HG03139 (cell line): ENCODE measurements around the gene KLF16.
"Not testable (repeated sequence)": the region's sequence is repeated elsewhere in the genome, so short reads cannot be mapped to it uniquely, and the experiment has no call there.

ENCODE experiments used
- ATAC-seq: cut with Tn5 transposase; IDR thresholded peaks from one replicate; pipeline ENCODE4 v1.9.1; 2021; ENCODE audit not compliant: unreplicated experiment

Gene KLF16

DNA sequence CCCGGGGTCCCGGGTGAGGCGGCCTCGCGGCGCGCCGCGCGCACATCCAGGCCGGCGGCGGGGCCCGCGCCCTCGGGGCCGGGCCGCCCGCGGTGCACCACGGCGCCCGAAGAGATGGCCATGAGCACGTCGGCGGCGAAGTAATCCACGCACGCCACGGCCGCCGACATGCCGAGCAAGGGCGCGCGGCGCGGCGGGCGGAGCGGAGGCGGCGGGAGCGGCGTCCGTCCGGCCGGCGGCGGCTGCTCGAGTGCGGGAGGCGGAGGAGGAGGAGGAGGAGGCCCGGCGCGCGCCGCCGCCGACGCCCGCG, at the start of gene KLF16:
KLF16 (minus strand) TSS at position 252 of the 310 bp plus-strand sequence; CDS start at position 170, 82 bp downstream.
- no peak for ATAC-seq

DNA sequence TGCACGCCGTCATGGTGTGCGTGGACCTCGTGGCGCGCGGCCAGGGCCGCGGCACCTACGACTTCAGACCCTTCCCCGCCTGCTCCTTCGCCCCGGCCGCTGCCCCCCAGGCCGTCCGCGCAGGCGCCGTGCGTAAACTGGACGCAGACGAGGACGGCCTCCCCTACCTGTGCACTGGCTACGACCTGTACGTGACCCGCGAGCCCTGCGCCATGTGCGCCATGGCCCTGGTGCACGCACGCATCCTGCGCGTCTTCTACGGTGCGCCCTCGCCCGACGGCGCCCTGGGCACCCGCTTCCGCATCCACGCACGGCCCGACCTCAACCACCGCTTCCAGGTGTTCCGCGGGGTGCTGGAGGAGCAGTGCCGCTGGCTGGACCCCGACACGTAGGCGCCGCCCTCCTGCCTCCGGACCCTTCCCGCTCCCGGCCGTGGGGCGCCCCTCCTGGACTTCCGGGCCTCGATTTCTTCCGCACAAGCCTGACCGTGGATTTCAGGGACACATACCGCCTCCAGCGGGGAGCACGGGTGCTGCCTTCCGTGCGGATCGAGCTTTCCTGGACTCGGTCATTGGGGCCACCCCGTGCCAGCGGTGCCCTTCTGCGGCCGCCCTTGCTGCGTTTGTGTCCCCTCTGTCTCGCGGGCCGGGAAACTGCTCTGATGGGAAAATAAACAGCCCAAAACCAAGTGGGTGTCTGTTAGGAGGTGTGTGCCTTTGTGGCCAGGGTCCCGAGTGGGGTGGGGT, 49.6 kb upstream of the KLF16 start:
- ATAC-seq = no peak

DNA sequence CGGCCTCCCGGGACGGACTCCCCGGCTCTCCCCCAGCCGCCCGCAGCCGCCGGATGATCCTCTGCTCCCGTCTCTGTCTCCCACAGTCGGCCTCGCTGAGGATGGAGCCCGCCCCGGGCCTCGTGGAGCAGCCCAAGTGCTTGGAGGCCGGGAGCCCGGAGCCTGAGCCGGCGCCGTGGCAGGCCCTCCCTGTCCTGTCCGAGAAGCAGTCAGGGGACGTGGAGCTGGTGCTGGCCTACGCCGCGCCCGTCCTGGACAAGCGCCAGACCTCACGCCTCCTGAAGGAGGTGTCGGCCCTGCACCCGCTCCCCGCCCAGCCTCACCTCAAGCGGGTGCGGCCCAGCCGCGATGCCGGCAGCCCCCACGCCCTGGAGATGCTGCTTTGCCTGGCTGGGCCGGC, 48.6 kb upstream of the KLF16 start:
- ATAC-seq = no peak

DNA sequence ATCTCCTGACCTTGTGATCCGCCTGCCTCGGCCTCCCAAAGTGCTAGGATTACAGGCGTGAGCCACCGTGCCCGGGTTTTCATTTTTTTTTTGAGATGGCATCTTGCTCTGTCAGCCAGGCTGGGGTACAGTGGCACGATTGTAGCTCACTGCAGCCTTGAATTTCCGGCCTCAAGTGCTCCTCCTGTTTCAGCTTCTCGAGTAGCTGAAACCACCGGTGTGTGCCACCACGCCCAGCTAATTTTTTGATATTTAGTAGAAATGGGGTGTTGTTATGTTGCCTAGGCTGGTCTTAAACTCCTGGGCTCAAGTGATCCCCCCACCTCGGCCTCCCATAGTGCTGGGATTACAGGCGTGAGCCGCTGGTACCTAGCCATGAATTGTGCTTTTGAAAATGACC, 47.7 kb upstream of the KLF16 start:
- ATAC-seq = no peak

DNA sequence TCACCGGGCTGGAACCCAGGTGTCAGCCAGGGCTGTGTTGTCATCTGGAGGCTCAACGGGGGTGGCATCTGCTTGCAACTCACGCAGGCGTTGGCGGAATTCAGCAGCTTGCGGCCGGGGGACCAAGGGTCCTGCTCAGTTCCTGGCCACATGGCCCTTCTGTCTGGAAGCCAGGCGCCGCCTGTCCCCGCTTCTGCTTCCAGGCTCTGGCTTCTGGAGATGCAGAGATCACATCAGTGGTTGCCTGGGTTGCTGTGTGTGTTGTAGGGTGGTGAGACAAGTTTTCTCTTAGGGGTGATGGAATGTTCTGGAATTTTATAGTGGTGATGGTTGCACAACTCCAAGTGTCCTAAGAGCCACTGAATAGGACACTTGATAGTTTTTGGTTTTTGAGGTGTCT, 46.8 kb upstream of the KLF16 start:
- ATAC-seq = no peak

DNA sequence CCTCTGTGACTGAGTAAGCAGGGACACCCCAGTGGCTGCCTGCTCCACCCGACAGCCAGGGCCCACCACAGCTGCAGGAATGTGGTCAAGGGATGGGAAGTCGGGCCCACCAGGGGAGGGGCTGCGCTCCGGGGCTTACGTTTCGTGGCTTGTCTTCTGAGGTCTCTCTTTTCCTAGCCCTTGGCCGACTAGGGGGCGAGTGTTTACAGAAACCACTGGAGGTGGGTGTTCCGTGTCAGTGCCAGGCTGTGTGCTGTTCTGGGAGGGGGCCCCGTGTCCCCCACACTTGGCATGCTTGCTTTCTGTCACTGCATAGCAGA, 46.3 kb upstream of the KLF16 start:
- no peak for ATAC-seq

DNA sequence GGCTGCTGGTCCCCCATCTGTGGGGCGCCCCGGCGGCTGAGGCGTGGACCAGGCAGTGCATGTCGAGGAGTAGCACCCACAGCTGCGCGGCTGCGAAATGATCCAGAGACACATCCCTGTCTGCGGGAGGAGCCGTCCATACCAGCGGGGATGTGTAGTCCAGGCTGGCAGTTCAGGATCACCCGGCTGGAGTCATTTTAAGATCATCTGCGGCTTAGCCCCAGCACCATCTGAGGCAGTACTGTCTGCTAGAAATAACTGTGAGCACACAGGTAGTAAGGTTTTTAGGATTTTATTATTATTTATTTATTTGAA, 44.9 kb upstream of the KLF16 start:
- ATAC-seq = no peak

DNA sequence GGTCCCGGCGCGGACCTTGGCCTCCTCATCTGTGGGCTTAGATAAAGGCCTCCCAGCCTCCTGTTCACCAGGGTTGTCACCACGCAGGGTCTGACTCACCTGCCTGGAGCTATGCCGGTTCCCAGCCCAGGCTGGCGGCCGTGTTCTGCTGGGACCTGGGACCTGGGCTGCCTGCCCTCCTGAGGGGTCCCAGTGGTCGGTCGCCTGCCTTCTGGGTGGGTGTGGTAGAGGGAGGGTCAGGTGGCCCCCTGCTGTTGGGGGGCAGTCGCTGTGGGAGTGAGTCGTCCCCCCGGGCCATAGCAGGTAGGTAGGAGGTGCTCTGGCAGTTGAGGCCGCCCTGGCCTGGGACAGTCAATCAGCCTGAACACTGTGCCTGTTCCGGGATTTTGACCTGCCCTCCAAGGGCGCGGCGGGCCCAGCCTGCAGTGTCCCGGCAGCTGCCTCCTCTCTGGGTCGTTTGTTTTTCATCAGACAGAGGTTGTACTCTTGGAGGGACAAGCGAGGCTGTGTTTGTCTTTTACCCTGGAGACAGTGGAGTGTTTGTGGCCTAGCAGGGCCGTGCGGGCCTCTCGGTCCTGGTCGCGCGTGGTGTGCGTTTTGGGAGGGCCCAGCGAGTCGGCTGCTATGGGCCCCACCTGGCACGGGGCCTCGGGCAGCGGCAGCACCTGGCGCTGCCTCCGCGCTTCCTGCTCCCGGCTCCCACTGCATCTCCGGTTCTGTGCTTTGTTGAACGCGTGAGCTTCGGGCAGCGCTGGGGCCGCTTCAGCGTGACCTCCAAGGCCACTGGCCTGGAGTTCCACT, 44.4 kb upstream of the KLF16 start:
- no peak for ATAC-seq

DNA sequence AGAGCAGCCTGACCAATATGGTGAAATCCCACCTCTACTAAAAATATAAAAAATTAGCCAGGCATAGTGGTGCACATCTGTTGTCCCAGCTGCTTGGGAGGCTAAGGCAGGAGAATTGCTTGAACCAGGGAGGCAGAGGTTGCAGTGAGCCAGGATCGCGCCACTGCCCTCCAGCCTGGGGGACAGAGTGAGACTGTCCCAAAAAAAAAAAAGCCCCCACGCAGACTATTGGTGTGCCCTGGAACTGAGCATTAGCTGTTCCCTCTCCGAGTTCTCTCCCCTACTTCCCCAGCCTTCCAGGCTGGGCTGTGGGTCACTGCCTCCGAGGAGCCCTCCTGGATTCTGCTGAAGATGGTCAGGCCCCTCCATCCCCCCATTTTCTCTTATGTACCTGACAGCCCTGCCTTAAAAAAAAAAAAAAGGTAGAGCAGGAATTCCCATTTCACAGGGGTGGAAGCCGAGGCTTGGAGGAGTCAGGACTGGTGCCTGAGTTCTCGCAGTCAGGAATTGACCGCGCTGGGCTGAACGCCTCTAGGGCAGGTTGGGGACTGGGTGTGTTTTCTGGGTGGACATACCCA, 43.7 kb upstream of the KLF16 start:
- ATAC-seq = no peak

DNA sequence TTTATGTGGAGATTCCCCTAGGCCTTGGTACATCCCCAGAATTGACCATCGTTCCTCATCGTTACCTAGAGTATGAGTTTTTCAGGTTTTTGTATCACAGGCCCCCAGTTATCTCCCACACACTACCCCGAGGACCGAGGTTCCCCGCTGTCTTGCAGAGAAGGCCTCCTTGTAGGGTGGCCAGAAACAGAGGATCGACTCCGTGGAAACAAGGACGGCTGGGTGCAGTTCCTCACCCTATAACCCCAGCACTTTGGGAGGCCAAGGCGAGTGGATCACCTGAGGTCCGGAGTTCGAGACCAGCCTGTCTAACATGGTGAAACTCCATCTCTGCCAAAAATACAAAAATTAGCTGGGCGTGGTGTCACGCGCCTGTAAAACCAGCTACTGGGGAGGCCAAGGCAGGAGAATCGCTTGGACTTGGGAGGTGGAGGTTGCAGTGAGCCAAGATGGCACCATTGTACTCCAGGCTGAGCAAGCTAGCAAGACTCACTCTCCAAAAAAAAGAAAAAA, 42.5 kb upstream of the KLF16 start:
- no peak for ATAC-seq

DNA sequence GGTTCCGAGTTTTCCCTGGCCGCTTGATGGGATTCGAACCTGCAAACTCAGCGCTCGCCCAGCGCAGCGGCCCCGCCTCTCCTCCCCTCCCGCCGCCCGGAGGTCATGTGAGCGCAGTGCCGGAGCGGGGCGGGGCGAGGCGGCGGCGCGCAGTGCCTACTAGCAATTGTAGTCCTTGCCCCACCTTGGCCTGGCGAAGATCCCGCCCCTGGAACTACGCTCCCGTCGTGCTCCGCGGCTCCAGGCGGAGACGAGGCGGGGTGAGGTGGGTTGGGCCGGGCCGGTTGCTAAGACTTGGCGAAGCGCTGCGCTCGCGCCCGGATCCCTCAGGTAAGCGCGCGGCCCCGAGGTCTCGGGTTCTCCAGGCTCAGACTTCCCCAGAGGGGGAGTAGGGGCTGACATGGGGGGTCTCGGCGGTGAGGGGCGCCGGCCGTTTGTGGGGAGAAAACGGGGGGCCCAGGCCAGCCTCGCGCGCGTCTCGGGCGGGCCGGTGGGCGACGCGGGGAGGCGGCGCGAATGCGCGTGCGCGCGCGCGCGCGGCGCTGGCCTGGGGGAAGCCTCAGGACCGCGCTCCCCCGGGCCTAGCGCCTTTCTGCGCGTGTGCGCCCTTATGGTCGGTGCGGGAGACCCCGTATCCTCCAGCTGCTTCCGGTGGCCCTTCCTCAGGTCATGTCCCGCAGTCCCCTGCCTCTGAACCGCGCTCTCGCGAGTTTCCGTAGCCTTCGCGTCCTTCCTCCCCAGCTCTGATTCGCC, 41.9 kb upstream of the KLF16 start, which contains the start of the genes ADAT3 and SCAMP4:
ADAT3 (plus strand) TSS at position 290 of the 753 bp plus-strand sequence. CDS start 6,649 bp downstream, outside the sequence.
SCAMP4 (plus strand) TSS at position 290 of the 753 bp plus-strand sequence. CDS start 9,621 bp downstream, outside the sequence.
- peak; percentile 81 for ATAC-seq

DNA sequence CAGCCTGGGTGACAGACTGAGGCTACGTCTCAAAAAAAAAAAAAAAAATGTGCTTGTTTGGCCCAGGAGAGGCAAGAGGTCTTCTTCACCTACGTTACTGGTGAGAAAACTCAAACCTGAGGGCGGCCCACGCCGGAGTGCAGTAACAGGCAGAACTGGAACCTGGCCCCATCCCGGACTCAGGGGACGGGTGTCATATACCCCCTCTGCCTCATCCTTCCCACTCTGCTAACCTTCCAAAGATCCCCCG, 41.4 kb upstream of the KLF16 start:
- ATAC-seq = peak; percentile 6

DNA sequence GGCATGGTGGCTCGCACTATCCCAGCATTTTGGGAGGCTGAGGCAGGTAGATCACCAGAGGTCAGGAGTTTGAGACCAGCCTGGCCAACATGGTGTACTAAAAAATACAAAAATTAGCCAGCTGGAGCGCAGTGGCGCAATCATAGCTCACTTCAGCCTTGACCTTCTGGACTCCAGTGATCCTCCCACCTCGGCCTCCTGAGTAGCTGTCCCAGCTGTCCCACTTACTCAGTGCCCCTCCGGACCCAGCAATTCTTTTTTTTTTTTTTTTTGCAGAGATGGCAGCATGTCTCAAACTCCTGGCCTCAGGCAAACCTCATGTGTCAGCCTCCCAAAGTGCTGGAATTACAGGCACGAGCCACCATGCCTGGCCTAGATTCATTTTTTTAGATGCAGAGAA, 39.5 kb upstream of the KLF16 start:
- ATAC-seq = no peak

DNA sequence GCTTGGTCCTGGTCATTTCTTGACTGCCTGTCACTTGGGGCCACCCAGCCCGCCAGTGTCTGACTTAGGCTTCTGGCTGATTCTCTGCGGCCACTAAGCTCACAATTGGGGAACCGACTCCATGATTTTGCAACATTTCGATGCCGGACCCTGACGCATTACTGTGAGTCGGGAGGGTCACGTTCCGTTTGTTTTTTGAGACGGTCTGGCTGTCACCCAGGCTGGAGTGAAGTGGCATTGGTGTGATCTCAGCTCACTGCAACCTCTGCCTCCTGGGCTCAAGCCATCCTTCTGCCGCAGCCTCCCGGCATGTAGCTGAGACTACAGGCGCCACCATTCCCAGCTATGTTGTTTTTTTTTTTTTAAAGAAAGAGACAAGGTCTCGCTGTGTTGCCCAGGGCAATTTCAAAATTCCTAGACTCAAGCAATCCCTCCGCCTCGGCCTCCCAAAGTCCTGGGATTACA, 38.6 kb upstream of the KLF16 start:
- no peak for ATAC-seq

DNA sequence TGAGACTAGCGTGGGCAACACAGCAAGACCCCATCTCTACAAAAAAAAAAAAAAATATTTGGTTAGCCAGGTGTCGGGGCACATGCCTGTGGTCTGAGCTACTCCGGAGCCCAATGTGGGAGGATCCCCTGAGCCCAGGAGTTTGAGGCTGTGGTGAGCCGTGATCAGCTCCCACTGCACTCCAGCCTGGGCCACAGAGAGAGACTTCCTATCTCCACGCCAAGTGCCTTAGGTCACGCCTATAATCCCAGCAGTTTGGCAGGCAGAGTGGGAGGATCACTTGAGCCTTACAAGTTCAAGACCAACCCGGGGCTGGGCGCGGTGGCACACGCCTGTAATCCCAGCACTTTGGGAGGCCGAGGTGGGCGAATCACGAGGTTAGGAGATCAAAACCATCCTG, 33.1 kb upstream of the KLF16 start:
- ATAC-seq = no peak

DNA sequence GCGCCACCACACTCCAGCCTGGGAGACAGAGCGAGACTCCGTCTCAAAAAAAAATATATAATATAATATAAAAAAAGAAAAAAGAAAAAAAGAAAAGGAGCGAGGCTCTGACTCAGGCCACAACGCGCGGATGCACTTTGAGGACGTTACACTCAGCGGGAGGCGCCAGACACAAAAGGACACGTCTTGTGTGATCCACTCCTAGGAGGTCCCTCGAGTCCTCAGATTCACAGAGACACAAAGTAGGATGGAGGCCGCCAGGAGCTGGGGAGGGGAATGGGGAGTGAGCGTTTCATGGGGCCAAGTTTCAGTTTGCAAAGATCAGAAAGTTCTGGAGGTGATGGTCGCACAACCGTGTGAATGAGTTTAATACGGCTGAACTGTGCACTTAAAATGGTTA, 30.4 kb upstream of the KLF16 start:
- no peak for ATAC-seq

DNA sequence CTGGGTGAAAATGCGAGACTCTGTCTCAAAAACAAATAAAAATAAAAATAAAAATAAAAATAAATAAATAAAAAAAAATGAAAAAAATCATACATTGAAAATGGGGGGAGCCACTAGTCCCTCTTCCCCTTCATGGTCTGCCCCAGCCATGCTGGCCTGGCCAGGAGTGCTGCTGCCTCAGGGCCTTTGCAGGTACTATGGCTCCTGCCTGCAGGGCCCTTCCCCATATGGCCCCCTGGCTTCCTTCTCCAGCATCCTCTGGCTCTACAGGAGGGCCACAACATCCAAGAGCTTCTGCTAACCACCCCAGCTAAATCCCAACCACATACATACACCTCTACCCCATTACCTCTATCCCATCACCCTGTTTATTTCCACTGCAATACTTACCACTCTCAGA, 26.5 kb upstream of the KLF16 start:
- no peak for ATAC-seq

DNA sequence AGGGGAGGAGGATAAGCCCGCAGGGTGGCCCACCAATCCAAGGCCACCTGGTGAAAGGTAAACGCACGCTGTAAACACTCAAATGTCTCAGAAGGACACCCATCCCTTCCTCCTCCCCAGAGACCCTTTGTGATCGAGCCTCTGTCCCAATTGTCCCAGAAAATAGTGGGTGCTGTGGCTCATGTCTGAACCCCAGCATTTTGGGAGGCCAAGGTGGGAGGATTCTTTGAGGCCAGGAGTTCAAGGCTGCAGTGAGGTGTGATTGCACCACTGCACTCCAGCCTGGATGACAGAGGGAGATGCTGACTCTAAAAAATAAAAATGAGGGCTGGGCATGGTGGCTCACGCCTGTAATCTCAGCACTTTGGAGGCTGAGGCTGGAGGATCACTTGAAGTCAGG, 25.0 kb upstream of the KLF16 start:
- no peak for ATAC-seq

DNA sequence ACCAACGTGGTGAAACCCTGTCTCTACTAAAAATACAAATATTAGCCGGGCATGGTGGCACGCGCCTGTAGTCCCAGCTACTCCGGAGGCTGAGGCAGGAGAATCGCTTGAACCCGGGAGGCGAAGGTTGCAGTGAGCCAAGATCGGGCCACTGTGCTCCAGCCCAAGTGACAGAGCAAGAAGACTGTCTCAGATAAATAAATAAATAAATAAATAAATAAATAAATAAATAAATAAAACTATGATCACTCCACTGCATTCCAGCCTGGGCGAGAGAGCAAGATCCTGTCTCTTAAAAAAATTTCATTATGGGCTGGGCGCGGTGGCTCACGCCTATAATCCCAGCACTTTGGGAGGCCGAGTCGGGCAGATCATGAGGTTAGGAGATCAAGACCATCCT, 23.0 kb upstream of the KLF16 start:
- ATAC-seq = not testable (repeated sequence)

DNA sequence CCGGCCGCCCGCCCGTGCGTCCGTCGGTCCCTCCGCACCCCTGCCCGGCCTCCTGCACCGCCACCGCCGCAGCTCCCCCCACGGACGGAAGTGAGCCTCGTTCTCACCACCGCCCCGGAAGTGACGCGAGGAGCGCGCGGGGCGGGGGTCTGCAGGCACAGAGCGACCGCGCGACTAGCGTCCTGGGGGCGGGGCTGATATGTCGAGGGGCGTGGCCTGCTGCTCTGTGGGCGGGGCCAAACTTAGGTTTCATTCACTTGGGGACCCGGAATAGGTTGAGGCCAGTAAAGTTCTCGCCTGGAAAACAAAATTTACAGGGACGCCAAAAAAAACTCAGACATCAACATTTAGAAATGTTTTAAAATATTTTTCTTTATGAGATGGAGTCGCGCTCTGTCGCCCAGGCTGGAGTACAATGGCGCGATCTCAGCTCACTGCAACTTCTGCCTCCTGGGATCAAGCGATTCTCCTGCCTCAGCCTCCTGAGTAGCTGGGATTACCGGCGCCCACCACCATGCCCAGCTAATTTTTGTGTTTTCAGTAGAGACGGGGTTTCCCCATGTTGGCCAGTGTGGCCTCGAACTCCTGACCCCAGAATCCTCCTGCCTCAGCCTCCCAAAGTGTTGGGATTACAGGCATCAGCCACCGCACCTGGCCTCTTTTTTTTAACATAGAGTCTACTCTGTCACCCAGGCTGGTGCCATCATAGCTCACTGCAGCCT, 22.2 kb upstream of the KLF16 start, which contains the start of gene ABHD17A:
ABHD17A (minus strand) TSS at position 99 of the 722 bp plus-strand sequence. CDS start 3,930 bp downstream, outside the sequence.
- ATAC-seq = peak; percentile 81
